Endodermal cell (in vitro differentiated cells): Measurements from ENCODE around the gene LIPM. TPM values are rescaled to one million over a fixed set of nuclear protein-coding genes. Genes with fewer than 3 reads are reported as not detected.

Experiments
- DNase-seq: peaks from one replicate; pipeline ENCODE4 v3.0.0-alpha.2; 2017
- H3K27ac ChIP-seq: 2 replicates; pipeline ENCODE4 v1.5.1; 2013; ENCODE audit warnings: mild to moderate bottlenecking, low read depth, low read length, moderate library complexity
- H3K27me3 ChIP-seq: 2 replicates; pipeline ENCODE4 v1.6.1; 2013; ENCODE audit warnings: mild to moderate bottlenecking, low read length, moderate library complexity; ENCODE audit not compliant: insufficient read depth, control insufficient read depth, poor library complexity, severe bottlenecking
- H3K36me3 ChIP-seq: 2 replicates; pipeline ENCODE4 v1.7.0; 2013; ENCODE audit warnings: mild to moderate bottlenecking, low read length, moderate library complexity; ENCODE audit not compliant: control insufficient read depth, insufficient read depth
- H3K4me1 ChIP-seq: one replicate; pipeline ENCODE4 v1.7.0; 2013; ENCODE audit warnings: low read length; ENCODE audit not compliant: control insufficient read depth, insufficient read depth
- H3K4me3 ChIP-seq: 2 replicates; pipeline ENCODE4 v1.5.1; 2013; ENCODE audit warnings: mild to moderate bottlenecking, low read length, moderate library complexity
- H3K9ac ChIP-seq: 2 replicates; pipeline ENCODE4 v1.6.1; 2013; ENCODE audit warnings: mild to moderate bottlenecking, low read length, moderate library complexity; ENCODE audit not compliant: poor library complexity, severe bottlenecking; ENCODE audit errors: extremely low read depth
- H3K9me3 ChIP-seq: 2 replicates; pipeline ENCODE4 v1.6.1; 2013; ENCODE audit warnings: mild to moderate bottlenecking, low read length, moderate library complexity; ENCODE audit not compliant: control insufficient read depth
- H3K27ac Mint-ChIP-seq: 2 replicates; pipeline ENCODE4 v1.8.0; 2020; ENCODE audit warnings: mixed read lengths
- H3K27me3 Mint-ChIP-seq: 2 replicates; pipeline ENCODE4 v1.8.0; 2021; ENCODE audit warnings: mild to moderate bottlenecking, mixed read lengths; ENCODE audit not compliant: insufficient read depth
- H3K36me3 Mint-ChIP-seq: 2 replicates; pipeline ENCODE4 v1.8.0; 2020; ENCODE audit warnings: low read depth, mixed read lengths
- H3K4me1 Mint-ChIP-seq: 2 replicates; pipeline ENCODE4 v1.8.0; 2020; ENCODE audit warnings: mixed read lengths
- H3K4me3 Mint-ChIP-seq: 2 replicates; pipeline ENCODE4 v1.8.0; 2020; ENCODE audit warnings: mild to moderate bottlenecking, moderate library complexity, mixed read lengths
- H3K9me3 Mint-ChIP-seq: 2 replicates; pipeline ENCODE4 v1.8.0; 2020; ENCODE audit warnings: mild to moderate bottlenecking, mixed read lengths
- CTCF ChIP-seq: fragments of 200-600 bp; sonication (generic); conservative IDR thresholded peaks from 2 replicates; pipeline ENCODE4 v1.5.0; 2021; ENCODE audit warnings: antibody characterized with exemption, mild to moderate bottlenecking
- WGBS, 2 experiments: methylation state at CpG; one replicate each; pipeline versions ENCODE4 v1.1.5 to v1.1.7; 2013; ENCODE audit warnings: missing lambda C conversion rate in 2 of 2, mixed read lengths in 1 of 2; ENCODE audit not compliant: insufficient coverage in 1 of 2, insufficient read length in 1 of 2; 5-methylcytosine and 5-hydroxymethylcytosine counted together
- total RNA-seq, 2 donors: library from RNA; stranded (reverse); fragmentation: NEBNext Ultra II Directional in 1 of 2; extraction: Animal tissue kit (Norgen Biotek cat#: 25700) in 1 of 2; gene quantifications; 2 replicates in 1 of 2; 3 replicates in 1 of 2; pipeline ENCODE4 v1.2.1, GENCODE V29; 2021

The LIPM gene
- total RNA-seq, 2 donors from 2014 or later, result not detected

DNA sequence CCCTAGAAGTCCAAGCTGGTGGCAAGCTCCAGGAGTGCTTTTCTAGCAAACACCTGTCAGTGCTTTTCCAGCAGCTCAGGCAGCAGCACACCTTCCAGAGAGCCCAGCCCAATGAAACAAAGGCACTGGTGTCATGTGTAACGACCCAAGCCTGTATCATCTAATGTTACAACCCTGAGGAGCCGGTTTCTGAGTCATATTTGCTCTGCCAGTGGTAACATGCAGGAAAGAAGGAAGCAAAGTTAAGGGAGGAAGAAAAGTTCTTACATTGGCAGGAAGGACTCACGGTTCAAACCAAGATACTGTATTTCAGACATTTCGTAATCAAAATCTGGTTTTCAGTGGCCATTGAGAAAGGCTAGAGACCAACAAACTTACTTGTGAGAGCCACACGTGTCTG lies 49.2 kb downstream of the LIPM start, which contains the start of gene ANKRD22:
TSS of gene ANKRD22 (minus strand) at position 139 of the 400 bp plus-strand sequence. CDS start 237 bp downstream, outside the sequence.
- no peak for TF ChIP-seq CTCF
- no peak within 1 kb of the TSS for H3K27ac ChIP-seq
- no peaks in the 10 kb centered on the region for H3K9me3 Mint-ChIP-seq
- H3K9ac ChIP-seq, result no peak within 1 kb of the TSS
- H3K4me3 Mint-ChIP-seq, result no peak within 1 kb of the TSS
- no peaks in the 10 kb centered on the region for H3K36me3 Mint-ChIP-seq
- H3K27me3 ChIP-seq, result peaks cover 25% of the 10 kb centered on the region
- peaks cover 8% of the 10 kb centered on the region for H3K4me1 Mint-ChIP-seq
- no peaks in the 10 kb centered on the region for H3K36me3 ChIP-seq
- peak; percentile 67 for DNase-seq
- no peak within 1 kb of the TSS for H3K4me3 ChIP-seq
- no peak within 1 kb of the TSS for H3K27ac Mint-ChIP-seq
- H3K27me3 Mint-ChIP-seq, result peaks cover 7% of the 10 kb centered on the region
- no peaks in the 10 kb centered on the region for H3K9me3 ChIP-seq
- no peaks in the 10 kb centered on the region for H3K4me1 ChIP-seq
- 71 to 76% methylated on average over 4 to 5 of the region's 5 CpGs for WGBS, 2 experiments

DNA sequence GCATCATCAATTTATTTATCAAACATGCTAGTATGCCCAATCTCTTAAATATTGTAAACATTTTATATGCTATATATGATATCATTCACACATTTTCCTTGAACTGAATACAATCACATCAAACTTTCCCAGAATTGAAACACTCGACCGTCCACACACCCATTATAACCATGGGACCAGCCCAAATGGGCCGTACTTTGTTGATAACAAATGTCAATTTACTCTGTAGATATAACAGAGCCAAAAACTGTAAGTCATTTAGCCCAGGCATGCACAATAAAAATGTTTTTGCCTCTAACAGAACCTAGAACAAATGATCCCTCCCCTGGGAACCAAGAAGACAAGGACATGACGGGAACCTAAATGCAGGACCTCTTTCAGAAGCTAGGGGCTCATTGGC lies 49.8 kb downstream of the LIPM start:
- Histone ChIP-seq H3K4me3 (no peak overlapping the region), H3K9me3 (no peaks in the 10 kb centered on the region), H3K36me3 (no peaks in the 10 kb centered on the region), H3K27me3 (peaks cover 27% of the 10 kb centered on the region), H3K27ac (no peak overlapping the region), H3K4me1 (no peaks in the 10 kb centered on the region), H3K9ac (no peak overlapping the region)
- peaks cover 8% of the 10 kb centered on the region for H3K4me1 Mint-ChIP-seq
- WGBS, 2 experiments, result 93 to 97% methylated on average over 4 of the region's 4 CpGs
- no peak overlapping the region for H3K27ac Mint-ChIP-seq
- H3K36me3 Mint-ChIP-seq, result no peaks in the 10 kb centered on the region
- TF ChIP-seq CTCF, result no peak
- no peak overlapping the region for H3K4me3 Mint-ChIP-seq
- DNase-seq, result no peak
- no peaks in the 10 kb centered on the region for H3K9me3 Mint-ChIP-seq
- peaks cover 7% of the 10 kb centered on the region for H3K27me3 Mint-ChIP-seq

GRCh38 chr10:88853155-88853881 lies 50.8 kb downstream of the LIPM start:
- H3K27me3 ChIP-seq, result peaks cover 27% of the 10 kb centered on the region
- Mint-ChIP-seq H3K9me3 (no peaks in the 10 kb centered on the region), H3K36me3 (no peaks in the 10 kb centered on the region), H3K4me1 (peaks cover 8% of the 10 kb centered on the region), H3K27ac (no peak overlapping the region), H3K27me3 (peaks cover 7% of the 10 kb centered on the region), H3K4me3 (no peak overlapping the region)
- no peak overlapping the region for H3K27ac ChIP-seq
- DNase-seq, result no peak
- H3K9ac ChIP-seq, result no peak overlapping the region
- H3K4me3 ChIP-seq, result no peak overlapping the region
- H3K4me1 ChIP-seq, result no peaks in the 10 kb centered on the region
- no peaks in the 10 kb centered on the region for H3K9me3 ChIP-seq
- 87% methylated on average over 4 of the region's 4 CpGs; no CpG with 5 or more reads in 1 of the 2 experiments for WGBS, 2 experiments
- no peaks in the 10 kb centered on the region for H3K36me3 ChIP-seq
- no peak for TF ChIP-seq CTCF
